ENCODE measurements around the gene TFEB. TPM values are rescaled to one million over a fixed set of nuclear protein-coding genes. Genes with fewer than 3 reads are reported as not detected.
A peak's percentile ranks its signal among the peaks of the same experiment; 100 is the strongest.

TFEB gene
- total RNA-seq, 3 donors from 2014 or later, result 15.7 to 20.6 (median 18.4) TPM

DNA sequence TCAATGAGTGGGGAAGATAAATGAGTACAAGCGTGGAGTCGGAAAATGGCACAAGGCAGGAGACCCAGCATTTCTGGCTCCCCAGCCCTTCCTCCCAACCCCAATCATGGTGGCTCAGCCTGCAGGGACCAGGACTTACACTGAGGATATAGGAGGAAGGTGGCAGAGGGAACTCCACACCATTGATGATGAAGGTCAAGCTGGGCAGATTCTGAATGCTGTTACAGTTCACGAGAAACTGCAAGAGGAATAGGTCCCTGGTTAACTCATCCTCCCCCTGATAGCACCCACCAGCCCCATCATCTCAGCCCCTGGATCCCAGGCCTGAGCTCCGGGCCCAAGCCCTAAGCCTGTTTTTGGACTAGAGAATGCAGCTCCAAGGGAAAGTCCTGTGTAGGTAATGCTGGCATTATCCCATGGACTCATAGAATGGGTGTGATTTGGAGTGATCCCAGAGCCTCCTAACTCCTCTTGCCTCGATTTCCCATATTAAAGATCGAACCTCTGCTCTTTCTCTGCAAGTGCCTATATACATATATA is 2.3 kb upstream of the TFEB start:
- no peak overlapping the region for H3K27ac ChIP-seq
- H3K4me3 ChIP-seq, result no peak overlapping the region
- no peaks in the 10 kb centered on the region for H3K9me3 ChIP-seq
- intact Hi-C loops (cut with DNase I; ENCODE audit: low total_unique reads), result no loop called here
- DNase-seq (ENCODE audit: low spot score in 2 of 2), result no peak
- no peaks in the 10 kb centered on the region for H3K36me3 ChIP-seq
- no peak for TF ChIP-seq POLR2AphosphoS5 (IDR thresholded peaks at IDR 0.05)
- no peak for TF ChIP-seq POLR2A (IDR thresholded peaks at IDR 0.05)
- TF ChIP-seq, protein P1, sequence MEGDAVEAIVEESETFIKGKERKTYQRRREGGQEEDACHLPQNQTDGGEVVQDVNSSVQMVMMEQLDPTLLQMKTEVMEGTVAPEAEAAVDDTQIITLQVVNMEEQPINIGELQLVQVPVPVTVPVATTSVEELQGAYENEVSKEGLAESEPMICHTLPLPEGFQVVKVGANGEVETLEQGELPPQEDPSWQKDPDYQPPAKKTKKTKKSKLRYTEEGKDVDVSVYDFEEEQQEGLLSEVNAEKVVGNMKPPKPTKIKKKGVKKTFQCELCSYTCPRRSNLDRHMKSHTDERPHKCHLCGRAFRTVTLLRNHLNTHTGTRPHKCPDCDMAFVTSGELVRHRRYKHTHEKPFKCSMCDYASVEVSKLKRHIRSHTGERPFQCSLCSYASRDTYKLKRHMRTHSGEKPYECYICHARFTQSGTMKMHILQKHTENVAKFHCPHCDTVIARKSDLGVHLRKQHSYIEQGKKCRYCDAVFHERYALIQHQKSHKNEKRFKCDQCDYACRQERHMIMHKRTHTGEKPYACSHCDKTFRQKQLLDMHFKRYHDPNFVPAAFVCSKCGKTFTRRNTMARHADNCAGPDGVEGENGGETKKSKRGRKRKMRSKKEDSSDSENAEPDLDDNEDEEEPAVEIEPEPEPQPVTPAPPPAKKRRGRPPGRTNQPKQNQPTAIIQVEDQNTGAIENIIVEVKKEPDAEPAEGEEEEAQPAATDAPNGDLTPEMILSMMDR (IDR thresholded peaks at IDR 0.05), result no peak
- H3K4me1 ChIP-seq, result peaks cover 0 to 10% of the 10 kb centered on the region in 2 donors
- H3K27me3 ChIP-seq, result no peaks in the 10 kb centered on the region

DNA sequence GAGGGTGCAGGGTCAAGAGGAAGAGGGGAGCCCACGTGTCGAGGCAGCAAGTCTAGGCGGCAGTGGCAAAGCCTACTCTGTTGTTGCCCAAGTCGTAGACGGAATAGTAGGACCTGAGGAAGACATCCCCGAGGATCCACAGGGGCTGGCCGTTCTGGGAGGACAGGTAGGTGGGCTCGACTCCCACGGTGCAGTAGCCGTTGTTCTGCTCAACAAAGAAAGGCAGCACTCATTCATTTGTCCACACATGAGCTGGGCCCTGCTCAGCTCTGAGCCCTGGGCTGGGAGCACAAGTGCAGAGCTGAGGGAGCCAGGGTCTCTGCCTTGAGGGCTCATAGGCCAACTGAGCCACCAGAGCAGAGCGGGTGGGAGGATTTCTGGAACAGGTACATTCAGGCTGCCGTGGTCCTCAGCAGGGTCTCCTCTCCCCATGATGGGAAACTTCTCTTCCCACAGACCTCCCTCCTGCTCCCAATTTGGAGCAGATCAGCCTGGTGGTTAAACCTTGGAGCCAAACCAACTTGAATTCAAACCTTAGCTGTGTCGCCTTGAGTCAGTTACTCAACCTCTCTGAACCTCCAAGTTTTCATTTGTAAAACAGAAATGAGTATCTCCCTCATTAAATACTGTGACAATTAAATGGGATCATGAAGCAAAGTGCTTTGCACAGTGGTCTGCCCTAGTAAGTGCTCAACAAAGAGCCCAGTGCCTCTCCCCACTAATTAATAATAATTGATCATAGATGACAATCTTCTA is 1.6 kb upstream of the TFEB start:
- no peaks in the 10 kb centered on the region for H3K9me3 ChIP-seq
- peaks cover 0 to 14% of the 10 kb centered on the region in 2 donors for H3K4me1 ChIP-seq
- no peak overlapping the region for H3K27ac ChIP-seq
- H3K4me3 ChIP-seq, result no peak overlapping the region
- intact Hi-C loops (cut with DNase I; ENCODE audit: low total_unique reads), result no loop called here
- H3K27me3 ChIP-seq, result no peaks in the 10 kb centered on the region
- no peaks in the 10 kb centered on the region for H3K36me3 ChIP-seq
- no peak for DNase-seq (ENCODE audit: low spot score in 2 of 2)
- TF ChIP-seq, protein P1 (IDR thresholded peaks at IDR 0.05), result no peak
- TF ChIP-seq POLR2AphosphoS5 (IDR thresholded peaks at IDR 0.05), result no peak
- no peak for TF ChIP-seq POLR2A (IDR thresholded peaks at IDR 0.05)

DNA sequence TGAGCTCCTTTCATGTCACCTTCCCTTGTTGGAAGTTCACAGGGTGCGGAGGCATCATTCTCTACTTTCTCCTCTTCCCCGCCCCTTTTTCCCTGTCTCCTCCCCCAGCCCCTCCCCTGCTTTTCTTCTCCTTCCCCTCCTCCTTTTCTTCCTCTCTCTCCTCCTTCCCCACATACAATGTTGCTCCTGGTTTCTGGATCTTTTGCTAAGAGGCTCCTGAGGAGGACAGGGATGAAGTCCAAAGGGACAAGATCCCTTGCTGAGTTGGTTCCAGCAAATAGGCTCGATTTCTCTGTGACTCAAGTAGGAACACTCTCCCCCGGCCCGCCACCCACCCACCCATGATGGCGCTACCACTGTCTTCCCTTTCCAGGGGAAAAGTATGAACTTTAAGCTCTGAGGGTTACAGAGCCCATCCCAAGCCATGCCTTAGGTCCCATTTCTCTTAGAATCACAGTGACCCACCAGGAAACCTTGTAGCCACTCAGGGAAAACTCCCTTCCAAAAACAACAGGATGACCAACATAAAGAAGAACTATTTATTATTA is 852 bp upstream of the TFEB start:
- TF ChIP-seq, protein P1 (IDR thresholded peaks at IDR 0.05), result no peak
- TF ChIP-seq POLR2AphosphoS5 (IDR thresholded peaks at IDR 0.05) (no peak), POLR2A (IDR thresholded peaks at IDR 0.05) (no peak)
- Histone ChIP-seq H3K36me3 (no peaks in the 10 kb centered on the region), H3K4me3 (no peak overlapping the region), H3K27me3 (no peaks in the 10 kb centered on the region), H3K4me1 (peaks cover 0 to 14% of the 10 kb centered on the region in 2 donors), H3K27ac (no peak overlapping the region), H3K9me3 (no peaks in the 10 kb centered on the region)
- intact Hi-C loops (cut with DNase I; ENCODE audit: low total_unique reads), result no loop called here
- DNase-seq (ENCODE audit: low spot score in 2 of 2), result no peak

DNA sequence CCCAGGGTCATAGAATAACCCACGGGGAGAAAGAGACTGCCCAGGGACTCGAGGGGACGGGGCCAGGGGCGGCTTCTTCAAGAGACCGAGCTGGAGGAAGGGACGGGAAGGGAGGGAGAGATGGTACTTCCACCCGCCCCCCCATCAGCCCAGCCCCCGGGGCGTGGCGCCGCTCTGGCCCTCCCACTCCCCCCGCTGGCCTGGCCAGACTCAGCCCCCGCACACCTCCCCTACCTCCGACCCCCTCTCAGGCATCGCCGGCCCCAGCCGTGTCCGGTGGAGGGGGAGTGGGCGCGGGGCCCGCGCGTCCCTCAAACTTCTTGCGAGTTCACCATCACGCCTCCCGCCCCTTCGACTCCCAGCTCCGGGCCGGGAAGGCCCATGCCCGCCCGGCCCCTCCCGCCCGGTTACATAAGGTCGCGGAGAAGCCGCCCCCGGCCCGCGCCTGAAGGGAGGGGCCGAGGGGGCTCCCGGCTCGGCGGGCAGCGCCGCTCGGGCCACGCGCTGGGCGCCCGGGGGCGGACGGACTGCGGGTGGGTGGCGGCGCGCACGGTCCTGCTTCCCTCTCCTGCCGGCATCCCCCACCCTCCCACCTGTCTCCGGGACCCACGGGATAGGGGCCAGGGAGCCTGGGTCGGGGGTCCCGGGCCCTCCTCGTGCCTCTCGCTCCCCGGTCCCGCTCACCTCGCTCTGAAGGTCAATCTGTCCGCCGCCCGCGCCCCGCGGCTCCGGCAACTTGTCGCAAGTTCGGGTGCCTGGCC is 562 bp downstream of the TFEB start:
- H3K27ac ChIP-seq, result peak overlapping the region; percentile 94 to 99
- intact Hi-C loops (cut with DNase I; ENCODE audit: low total_unique reads), result no loop called here
- DNase-seq (ENCODE audit: low spot score in 2 of 2), result peak; percentile 75 to 79
- H3K36me3 ChIP-seq, result no peaks in the 10 kb centered on the region
- H3K9me3 ChIP-seq, result no peaks in the 10 kb centered on the region
- TF ChIP-seq POLR2AphosphoS5 (IDR thresholded peaks at IDR 0.05), result no peak
- H3K4me1 ChIP-seq, result peaks cover 0 to 14% of the 10 kb centered on the region in 2 donors
- peak overlapping the region; percentile 76 to 98 (median 91) for H3K4me3 ChIP-seq
- no peaks in the 10 kb centered on the region for H3K27me3 ChIP-seq

DNA sequence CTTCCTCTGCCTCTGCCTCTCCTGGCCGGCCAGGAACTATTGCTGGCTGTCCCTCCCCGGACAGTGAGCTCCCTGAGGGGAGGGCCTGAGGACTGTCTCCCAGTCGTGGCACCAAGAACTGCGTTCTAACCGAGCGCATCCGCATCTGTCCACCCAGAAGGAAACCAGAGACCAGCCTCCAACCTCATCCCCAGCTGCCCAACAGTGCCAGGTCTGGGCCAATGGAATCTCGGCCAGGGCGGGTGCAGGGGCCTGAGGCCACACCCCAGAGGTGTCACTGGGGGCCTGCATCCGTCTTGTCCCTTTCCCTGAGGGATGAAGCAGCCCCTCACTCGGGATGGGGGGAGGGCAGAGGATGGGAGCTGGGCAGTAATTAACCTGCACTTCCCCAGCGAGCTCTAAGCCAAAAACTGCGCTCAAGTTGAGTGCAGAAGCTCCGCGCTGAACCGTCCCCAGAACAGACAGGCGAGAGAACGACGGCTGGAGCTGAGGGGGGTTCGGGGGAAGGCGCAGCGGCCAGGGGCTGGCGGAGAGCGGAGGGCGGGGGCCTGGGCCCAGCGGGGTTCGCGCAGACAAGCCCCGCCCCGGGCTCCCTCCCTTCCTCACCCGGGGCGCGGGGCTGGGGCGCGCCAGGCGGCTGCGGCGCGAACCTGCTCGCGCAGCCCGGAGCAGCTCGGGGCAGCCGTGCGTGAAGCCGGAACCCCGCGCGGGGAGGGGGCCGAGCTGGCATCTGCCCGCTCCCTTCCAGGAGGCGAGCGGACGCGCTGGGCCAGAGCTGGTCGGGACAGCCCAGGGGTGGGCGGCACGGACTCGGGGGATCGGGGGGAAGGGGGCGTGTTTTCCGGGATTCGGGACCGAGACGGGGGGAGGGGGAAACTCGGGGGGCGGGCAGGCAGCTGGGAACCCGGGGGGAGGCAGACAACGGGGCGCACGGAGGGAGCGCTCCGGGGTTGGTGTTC is 1.4 kb downstream of the TFEB start:
- H3K27me3 ChIP-seq, result no peaks in the 10 kb centered on the region
- H3K4me1 ChIP-seq, result peaks cover 0 to 14% of the 10 kb centered on the region in 2 donors
- intact Hi-C loops (cut with DNase I; ENCODE audit: low total_unique reads), result no loop called here
- TF ChIP-seq POLR2AphosphoS5 (IDR thresholded peaks at IDR 0.05), result no peak
- TF ChIP-seq, protein P1 (IDR thresholded peaks at IDR 0.05), result no peak
- no peak for TF ChIP-seq POLR2A (IDR thresholded peaks at IDR 0.05)
- DNase-seq (ENCODE audit: low spot score in 2 of 2), result peak; percentile 67 to 76
- H3K27ac ChIP-seq, result peak overlapping the region; percentile 94 to 99
- H3K9me3 ChIP-seq, result no peaks in the 10 kb centered on the region
- H3K4me3 ChIP-seq, result peak overlapping the region; percentile 76 to 98 (median 91)
- H3K36me3 ChIP-seq, result no peaks in the 10 kb centered on the region
